ENCODE data around the gene FNDC1.

The FNDC1 gene

DNA sequence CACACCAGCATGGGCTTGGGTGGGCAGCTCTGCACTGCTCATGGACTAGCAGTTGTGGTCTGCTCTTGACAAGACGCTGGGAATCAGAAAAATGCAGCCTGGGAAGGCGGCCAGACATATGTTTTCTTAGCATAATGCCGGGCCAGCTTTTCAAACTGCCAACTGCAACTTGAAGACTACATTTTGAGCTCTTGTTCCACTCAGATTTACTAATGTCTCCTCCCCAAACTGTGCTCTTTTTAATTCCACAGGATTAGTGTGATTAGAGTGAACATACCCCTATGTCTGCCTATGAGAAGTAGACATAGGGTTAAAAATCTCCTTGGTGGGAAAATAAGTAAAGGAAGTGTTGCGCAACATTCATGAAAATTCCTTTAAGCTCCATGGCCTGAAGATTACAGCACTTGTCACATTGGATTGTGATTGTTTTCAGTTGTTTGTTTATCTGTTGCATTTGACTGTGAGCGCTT lies 5.3 kb upstream of the FNDC1 start:
- peak; percentile 48 for DNase-seq

DNA sequence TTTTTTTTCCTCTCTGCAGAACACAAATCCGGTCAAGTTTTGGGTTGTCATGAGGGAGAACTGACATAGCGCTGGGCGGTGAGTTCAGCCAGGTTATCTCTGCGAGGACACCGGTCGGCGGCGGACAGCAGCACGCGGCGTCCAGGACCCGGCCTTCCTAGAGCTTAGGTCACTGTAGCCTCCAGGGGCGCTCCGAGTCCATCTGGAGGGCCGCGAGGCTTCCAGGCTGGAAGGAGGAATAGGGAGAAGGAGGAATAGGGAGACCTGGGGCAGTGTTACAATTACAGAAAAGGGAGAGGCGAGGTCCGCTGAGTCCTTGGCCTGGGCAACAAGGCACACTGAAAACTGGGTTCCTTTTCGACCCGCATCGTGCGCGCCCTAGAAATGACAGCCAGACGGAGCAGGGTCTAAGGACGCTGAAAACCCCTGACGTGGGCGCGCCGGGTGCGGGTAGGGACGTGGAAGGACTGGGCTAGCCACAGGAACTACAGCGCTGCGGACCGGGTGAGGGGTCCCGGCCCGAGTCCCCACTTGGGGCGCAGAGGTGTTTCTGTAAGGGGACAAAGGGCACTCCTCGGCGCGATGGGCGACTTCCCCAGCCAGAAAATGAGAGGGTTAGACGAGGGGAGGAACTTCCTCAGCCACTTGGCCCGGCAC lies 536 bp upstream of the FNDC1 start:
- DNase-seq, result no peak

DNA sequence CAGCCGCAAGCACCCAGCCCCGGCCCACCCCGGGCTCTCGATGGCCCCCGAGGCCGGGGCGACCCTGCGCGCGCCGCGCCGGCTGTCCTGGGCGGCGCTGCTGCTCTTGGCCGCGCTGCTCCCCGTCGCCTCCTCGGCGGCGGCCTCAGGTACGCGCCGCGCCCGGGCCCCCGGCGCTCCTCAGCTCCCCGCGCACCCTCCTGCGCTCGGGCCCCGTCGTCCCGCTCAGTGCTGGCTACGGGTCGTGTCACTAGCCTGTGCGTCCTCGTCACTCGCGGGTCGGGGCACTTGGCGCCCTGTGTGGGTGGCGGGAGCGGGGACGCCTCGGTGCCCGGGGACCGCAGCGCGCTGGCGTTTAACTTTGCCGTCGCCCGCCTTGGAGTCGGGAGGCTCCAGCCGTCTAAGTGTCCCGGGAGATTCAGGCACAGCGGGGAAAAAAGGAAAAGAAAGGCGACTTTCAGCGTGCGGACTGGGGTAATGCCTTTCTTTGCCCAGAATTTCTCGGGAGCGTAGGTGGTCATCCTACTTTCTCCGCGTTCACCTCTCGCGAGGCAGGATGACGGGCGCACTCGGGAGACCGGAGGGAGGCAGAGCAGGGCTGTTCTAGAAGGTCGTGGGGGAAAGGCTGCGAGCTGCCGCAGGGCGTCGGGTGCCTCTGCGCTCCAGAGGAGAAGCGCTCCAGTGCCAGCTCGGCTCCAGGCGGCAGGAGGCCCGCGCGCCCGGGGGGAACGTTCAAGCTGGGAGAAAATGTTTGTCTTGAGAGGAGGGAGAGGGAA lies 545 bp downstream of the FNDC1 start:
- no peak for DNase-seq

DNA sequence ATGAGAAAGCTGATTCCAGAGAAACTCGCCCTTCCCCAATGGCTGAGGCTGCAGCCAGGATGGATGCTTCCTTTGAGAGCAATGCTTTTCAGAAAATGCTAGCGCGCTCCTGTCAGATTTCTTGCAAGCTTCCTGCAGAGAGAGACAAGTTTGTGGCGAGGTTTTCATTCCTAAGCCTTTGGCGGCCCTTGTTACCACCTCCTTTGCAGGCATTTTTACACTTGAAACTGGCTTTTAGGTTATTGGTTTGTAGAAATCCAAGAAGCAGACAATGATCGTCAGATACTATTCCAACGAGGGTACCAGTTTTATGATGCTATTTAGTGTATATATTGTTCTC lies 1.1 kb downstream of the FNDC1 start:
- no peak for DNase-seq

DNA sequence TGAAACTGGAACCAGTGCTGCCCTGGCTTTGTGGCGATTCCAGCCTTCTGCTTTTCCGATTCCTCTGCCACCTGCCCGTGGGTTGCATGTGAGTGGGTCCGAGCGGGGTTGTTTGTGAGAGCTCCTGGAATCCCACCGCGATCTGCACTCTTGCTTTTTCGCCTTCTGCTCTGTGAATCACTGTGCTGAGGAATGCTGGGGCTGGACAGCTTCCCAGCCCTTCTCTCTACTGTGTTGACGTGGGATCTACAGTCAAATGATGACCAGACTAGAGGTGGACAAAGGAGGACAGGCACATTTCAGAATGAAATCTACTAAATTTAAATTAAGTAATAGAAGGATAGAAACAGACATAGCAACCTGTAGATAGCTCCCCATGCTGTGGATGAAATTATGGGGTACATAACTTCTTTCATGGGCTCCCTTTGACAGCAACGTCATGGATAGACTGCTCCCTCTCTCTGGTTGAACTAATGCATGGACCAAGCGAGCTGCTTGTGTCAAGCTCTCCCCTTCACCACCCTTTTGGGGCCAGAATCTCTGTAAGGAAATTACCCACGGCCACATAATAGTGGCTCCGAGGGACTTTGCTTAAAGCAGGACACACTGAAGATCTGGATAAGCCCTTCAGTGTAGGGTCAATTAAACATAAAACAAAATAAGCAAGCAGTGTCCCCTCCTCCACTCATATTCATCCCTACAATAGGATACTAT lies 2.0 kb downstream of the FNDC1 start:
- no peak for DNase-seq

DNA sequence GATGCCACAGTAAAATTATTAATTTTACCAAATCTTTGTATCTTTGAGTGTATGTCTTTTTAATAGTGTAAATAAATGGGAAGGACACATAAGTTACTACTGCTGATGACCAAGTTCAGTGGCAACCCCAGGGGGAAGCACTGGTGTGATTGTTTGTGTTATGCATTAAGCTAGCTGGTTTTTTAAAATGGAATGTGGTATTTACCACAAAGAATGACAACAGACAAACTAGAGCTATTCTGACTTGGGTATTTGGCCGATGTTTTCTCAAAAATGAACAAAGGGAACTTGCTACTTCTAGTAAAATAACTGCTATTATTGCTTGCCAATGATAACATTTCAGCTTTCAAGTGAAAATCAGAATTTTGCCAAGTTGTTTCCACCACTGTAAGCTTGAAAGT lies 2.9 kb downstream of the FNDC1 start:
- DNase-seq, result no peak

DNA sequence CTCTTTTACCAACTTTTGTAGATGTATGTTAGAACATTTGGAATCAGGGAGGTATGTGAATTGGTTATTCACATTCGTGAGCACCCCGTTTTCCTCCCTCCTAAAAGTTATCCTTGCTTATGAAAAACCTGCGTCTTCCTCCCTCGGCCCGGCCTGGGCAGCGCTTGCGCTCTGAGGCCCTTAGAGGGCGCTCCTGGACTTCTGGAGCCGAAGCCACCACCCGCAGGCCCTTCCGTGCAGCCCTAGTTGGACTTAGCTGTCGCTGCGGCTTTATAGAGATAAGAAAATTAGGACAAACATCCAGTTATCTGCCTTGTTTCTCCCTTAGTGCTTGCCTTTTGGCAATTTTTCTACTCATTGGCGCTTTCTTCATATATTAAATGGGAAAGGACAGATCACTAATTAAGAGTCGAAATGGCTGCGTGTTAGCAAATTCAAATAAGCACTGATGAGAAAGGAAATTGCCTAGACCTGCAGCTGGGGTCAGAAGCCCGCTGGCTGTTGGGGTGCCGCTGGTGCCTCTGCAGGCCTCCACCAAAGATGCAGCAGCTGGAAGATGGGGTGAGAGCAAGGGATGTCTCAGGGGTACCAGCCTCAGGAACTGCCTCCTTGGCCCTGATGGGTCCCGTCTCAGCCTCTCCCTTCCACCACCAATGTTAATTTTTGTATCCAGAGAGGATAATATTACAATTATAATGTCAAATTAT lies 5.2 kb downstream of the FNDC1 start:
- DNase-seq, result peak; percentile 40

DNA sequence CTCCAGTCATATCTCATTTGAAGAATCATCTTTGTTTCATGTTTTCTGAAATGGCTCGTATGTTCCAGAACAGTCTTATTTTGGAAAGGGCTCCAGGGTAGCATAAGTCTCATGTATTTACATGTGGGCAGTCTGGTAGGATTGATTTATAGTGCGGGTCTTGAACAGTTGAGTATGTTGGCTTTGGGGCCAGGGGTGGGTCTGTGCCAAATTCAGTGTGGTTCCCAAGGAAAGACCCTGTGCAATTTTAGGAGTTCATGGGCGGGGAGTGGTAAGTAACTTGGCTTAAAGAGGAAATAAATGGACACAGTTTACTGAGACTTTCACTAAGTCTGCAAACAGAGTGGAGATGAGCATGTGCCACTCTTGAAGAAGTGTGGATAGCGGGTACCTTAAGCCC lies 7.7 kb downstream of the FNDC1 start:
- DNase-seq, result no peak

DNA sequence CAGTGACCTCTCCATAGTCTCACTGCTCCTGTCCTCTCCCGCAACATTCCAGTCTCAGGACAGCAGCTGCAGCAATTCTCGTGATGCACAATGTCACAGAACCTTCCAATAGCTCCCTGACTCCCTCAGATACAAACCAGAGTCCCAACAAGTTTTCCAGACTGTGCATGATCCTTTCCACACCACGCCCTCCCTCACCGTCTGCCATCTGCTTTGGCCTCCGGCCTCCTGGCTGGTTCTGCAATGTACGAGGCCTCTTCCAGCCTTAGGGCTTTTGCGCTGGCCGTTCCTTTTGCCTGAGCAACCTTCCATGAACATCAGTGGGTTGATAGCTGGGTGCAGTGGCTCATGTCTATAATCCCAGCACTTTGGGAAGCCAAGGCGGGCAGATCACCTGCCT lies 9.6 kb downstream of the FNDC1 start:
- DNase-seq, result no peak

DNA sequence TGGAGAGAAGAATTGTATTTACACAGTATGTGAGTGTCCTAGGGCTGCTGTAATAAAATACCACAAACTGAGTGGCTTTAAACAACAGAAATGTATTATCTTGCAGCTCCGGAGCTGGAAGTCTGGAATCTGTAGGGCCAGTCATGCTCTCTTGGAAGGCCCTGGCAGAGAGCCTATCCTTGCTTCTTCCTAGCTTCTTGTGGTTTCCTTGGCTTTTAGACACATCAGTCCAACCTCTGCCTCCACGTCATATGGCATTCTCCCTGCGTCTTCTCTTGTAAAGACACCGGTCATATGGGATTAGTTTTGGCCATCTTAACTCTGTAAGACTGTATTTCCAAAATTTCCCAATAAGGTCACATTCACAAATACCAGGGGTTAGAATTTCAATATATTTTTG lies 10.8 kb downstream of the FNDC1 start:
- DNase-seq, result no peak

DNA sequence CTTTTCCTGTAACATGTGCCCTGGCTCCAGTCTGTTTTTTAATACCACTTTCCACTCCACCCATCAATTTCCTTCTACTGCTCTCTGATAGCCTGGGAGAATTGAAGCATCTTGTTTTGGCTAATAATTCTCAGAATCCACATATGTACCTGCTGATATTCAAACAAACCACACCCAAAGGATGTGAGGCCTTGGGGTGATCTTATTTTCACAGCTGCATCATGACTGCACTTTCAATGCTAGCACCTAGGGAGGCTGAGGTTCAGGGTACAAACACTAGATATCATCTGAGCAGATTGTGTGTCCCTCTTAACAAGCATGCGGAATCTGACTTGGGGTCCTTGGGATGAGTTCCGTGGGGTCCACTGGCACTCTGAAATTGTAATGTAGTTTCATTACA lies 12.7 kb downstream of the FNDC1 start:
- no peak for DNase-seq

DNA sequence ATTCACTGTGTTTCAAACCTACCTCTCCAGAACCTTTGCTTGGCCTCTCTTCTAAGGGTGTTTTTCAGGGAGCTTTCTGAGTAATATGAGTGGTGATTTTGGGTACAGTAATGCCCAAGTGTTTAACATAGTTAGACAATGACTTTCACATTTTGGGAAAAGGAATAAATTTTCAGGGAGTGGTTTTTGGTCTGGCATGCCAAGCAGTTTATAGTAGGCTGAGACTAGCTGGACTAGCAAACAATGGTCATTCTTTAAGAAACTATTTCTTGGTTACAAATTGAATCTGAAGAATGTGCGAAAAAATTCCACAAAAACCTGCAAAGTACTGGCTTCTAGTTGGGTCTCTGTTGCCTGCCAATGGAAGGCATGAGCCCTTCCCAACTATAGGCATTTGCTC lies 15.4 kb downstream of the FNDC1 start:
- DNase-seq, result no peak

DNA sequence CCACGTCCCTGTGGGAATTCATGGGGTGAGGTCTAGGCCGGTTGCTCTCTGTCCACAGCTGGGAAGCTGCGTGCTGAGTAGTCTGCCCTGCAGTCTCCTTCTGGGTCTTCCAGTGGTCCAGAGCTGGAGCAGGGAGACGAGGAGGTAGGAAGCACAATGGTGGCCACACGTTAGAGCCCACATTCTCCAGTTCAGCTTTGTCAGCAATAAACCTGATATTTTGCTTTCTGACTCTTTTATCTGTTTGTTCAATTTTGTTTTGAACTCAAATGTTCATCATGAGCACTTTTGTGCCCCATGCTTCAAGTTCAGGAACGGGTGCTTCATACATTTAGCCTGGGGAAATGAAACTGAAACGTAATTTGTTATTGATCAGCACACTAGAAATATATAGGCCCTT lies 21.3 kb downstream of the FNDC1 start:
- no peak for DNase-seq

DNA sequence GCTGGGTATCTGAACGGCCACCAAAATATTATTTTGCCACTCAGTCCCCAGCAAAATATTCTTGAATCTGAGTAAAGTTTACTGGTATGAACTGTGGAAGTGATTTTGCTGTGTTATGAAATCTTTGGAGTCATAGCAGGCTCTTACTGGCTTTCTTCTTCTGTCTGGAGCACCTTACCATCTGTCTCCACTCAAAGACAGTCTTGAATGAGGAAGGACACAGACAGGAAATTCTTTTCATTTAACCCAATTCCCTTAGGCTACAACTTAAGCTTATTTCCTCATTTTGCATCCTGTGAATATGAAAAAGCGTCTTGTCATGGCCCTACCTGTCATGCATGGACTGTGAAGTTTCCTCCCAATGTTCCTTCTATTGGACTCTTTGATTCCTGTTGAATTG lies 24.7 kb downstream of the FNDC1 start:
- no peak for DNase-seq

DNA sequence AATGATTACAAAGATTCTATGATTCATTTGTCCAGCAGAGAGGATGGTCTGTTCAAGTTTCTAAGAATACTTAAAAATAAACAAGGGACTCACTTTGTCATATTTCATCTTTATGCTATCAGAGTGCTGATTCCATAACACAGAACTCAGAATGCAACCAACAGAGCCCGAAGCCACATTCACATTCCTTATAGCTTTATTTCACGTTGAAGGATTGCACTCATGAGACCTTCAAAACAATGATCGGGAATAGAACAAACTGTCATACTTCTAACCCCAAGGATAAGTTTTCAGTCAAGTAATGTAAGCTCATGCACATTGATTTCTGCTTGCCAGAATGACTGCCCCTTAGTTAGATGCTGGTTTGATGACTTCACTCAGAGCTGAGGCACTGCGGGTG lies 25.2 kb downstream of the FNDC1 start:
- DNase-seq, result no peak

DNA sequence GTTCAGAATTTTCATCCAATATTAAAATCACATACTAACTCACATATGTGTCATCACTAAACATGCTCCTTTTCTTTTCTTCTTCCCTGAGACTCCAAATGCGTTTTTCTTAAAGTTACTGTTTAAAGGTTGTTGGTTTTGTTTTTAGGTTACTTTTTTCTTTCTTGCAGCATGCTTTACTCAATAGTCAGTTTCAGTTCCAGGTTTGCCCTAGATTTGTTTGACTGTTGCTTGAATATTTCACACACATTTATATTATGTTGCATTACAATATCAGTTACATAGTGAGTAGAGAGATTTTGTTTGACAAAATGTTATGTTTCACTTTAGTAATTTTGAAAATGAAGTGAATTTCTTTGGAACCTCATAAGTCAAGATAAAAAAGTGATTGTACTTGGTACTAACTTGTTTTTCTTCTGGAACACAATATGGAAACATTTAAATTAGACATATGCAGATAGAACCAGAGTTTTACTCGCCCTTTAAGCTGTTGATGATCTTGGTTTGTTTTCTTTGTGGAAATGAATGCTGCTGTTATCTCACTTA lies 27.3 kb downstream of the FNDC1 start:
- no peak for DNase-seq

DNA sequence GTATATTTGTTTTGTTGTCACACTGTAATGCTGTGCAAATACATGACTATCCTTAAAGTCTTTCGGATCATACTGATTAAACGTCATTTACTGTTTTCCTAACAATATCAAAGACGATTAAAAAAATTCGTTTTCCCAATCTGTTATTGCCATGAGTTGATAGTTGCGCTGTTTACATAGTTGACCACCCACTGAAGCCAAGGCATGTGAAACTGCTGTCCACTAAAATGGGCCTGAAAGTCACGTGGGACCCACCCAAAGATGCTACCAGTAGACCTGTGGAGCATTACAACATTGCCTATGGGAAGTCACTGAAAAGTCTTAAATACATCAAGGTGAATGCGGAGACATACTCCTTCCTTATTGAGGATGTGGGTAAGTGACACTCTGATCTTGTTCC lies 28.1 kb downstream of the FNDC1 start:
- no peak for DNase-seq

DNA sequence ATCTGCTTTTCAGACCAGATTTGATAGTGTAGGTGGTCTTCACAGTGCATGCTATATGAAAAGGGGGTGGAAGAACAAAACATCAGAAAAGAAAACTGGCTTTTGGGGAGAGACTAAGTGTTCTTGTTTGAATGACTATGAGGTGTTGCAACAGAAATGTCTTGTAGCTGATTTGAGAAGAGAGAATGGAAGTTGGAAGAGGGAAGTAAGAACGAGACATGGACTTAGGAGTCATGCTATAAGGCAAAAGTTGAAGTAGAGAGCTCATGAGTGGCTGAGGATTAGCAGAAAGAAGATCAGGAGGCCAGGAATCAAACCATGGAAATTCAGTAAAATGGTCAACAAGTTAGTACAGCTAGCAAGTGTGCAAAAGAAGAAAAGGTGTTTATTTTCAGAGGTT lies 32.1 kb downstream of the FNDC1 start:
- no peak for DNase-seq

DNA sequence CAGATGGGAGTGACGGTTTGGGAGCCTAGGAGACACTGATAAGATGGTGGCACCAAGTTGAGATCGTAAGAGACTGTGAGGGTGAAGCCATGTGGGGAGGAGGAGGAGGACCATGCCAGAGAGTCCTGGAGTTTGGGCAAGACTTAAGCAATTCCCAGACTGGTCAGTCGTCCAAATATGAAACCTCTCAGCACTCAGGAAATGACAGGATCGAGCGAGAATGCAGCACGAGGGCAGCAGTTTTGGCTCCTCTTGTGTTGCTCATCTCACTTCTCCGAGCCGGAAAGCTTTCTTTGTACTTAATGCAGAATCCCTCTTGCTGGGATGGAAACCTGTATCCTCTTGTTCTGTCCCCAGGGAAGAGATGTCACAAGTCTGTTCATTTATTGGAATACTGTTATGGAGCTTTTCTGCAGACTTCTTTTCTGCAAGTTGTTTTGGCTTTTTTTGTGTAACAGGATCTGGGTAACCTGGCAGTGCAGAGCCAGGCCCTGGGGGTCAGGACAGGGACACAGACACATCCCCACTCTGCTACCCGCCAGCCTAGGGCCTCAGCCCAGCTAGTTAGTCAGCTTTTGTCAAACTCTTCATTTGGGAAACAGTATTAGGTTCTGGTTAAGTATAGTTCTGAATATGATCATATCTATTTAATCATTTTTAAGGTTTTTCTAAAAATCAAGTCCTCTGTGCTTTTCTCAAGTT lies 34.3 kb downstream of the FNDC1 start:
- DNase-seq, result peak; percentile 43

DNA sequence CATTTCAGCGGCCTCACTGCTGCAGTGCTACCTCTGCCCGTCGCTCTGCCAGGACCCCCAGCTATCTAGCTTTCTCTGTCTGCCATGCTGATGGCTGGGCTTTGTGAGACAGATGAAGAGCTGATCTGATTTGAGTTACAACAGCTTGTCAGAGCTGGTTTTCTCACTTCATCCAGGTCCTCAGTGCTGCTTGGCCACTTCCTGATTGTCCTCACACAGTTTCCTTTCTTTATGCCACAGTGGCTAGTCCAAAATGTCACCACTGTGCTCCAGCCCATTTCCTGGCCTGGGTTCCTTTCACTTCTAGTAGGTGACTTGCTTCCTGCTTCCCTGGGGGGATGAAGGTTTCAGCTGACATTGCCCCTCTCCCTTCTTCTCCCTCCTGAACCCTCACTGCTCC lies 35.4 kb downstream of the FNDC1 start:
- DNase-seq, result no peak

DNA sequence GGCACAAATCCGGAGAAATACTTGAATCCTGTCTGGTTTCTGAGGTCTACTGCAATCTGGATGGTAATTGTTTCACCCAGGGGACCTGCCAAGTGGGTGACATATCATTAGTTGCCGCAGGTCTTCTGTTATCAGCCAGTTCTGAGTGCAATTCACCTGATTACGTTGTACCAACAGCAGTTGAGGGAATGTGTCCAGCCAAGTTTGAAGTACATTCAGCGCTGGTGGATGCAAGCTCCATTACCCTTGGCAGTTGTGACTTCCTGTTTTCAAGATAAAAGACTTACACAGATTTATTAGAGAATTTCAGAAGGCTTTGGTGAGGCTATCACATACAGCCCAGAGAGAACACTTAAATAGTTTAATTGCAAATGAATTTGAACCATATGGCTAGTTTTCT lies 42.8 kb downstream of the FNDC1 start:
- DNase-seq, result no peak

DNA sequence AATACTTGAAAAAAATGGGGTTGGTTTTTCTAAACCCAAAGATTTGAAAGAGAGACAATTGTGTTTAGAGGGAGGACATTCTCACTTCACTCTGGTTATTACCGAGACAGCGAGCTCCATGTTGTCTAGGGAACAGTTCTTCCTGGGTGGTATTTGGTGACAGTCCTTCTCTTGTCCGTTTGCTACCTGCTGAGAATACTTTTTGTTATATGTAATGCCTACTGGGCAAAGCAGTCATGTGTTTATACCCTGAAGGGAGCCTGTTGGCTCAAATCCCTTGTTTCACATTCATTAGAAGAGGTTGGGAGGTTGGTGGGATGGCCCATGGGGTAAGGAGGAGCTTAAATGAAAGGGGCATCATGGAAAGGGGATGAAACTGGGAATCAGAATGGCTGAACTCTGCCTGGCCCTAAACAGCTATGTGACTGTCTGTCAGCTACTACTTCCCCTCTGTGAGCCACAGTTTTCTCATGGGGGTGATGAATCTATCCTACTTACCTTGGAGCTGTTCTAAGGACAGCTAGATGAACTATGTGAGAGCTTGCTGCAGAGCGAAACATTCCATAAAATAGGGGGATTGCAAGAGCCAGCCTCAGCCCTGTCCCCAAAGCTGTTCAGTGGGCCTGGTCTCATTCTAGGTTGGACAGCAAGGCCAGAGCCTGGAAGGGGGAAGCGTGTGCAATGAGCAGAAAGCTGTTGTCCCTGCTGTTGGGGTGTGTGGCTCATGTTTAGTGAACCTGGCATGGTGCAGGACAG lies 43.5 kb downstream of the FNDC1 start:
- DNase-seq, result no peak

All from amniotic stem cell (primary cell).